Stimulated activated CD8-positive, alpha-beta memory T cell treated with anti-CD3 and anti-CD28 coated beads, Interleukin-4, amount 100 ng/mL, for 1 hour (primary cell): Measurements from ENCODE around the gene DLL3.

ENCODE experiments used
- DNase-seq, 2 donors: peaks; one replicate each; pipeline ENCODE4 v3.0.0-alpha.2; 2020; ENCODE audit warnings: low read depth in 2 of 2, low spot score in 1 of 2

The DLL3 gene

GRCh38 chr19:39553082-39553652, 54.4 kb downstream of the DLL3 start:
- no peak for DNase-seq

GRCh38 chr19:39554701-39555311, 56.1 kb downstream of the DLL3 start:
- no peak for DNase-seq

GRCh38 chr19:39555883-39556282, 57.1 kb downstream of the DLL3 start:
- DNase-seq, result no peak
